ENCODE data around the gene ADAMTS17.
A peak's percentile ranks its signal among the peaks of the same experiment; 100 is the strongest.
"Not testable (repeated sequence)": the region's sequence is repeated elsewhere in the genome, so short reads cannot be mapped to it uniquely, and the experiment has no call there.

The ADAMTS17 gene

GRCh38 chr15:100350434-100351226 lies 8.9 kb upstream of the ADAMTS17 start:
- peak overlapping the region; percentile 93 for H3K4me3 ChIP-seq (ENCODE audit: low read depth, low read length)
- H3K9me3 ChIP-seq (ENCODE audit: control insufficient read depth, insufficient read depth, low read length) = no peaks in the 10 kb centered on the region
- peaks cover 22% of the 10 kb centered on the region for H3K27me3 ChIP-seq (ENCODE audit: control insufficient read depth, insufficient read depth, low read length)
- no peaks in the 10 kb centered on the region for H3K4me1 ChIP-seq (ENCODE audit: control insufficient read depth, insufficient read depth, low read length)
- H3K36me3 ChIP-seq (ENCODE audit: control insufficient read depth, insufficient read depth, low read length) = no peaks in the 10 kb centered on the region
- no peak overlapping the region for H3K9ac ChIP-seq (ENCODE audit: low read depth, low read length)

- Histone ChIP-seq H3K36me3 (ENCODE audit: control insufficient read depth, insufficient read depth, low read length) (no peaks in the 10 kb centered on the region), H3K4me1 (ENCODE audit: control insufficient read depth, insufficient read depth, low read length) (no peaks in the 10 kb centered on the region), H3K9ac (ENCODE audit: low read depth, low read length) (peak overlapping the region; percentile 87), H3K4me3 (ENCODE audit: low read depth, low read length) (peak overlapping the region; percentile 93), H3K27me3 (ENCODE audit: control insufficient read depth, insufficient read depth, low read length) (peaks cover 30% of the 10 kb centered on the region), H3K9me3 (ENCODE audit: control insufficient read depth, insufficient read depth, low read length) (no peaks in the 10 kb centered on the region)
Measured at GRCh38 chr15:100349696-100350433, 8.1 kb upstream of the ADAMTS17 start.

GRCh38 chr15:100349321-100349695 lies 7.5 kb upstream of the ADAMTS17 start:
- H3K27me3 ChIP-seq (ENCODE audit: control insufficient read depth, insufficient read depth, low read length) = peaks cover 36% of the 10 kb centered on the region
- H3K4me1 ChIP-seq (ENCODE audit: control insufficient read depth, insufficient read depth, low read length) = no peaks in the 10 kb centered on the region
- no peaks in the 10 kb centered on the region for H3K36me3 ChIP-seq (ENCODE audit: control insufficient read depth, insufficient read depth, low read length)
- peak overlapping the region; percentile 93 for H3K4me3 ChIP-seq (ENCODE audit: low read depth, low read length)
- H3K9me3 ChIP-seq (ENCODE audit: control insufficient read depth, insufficient read depth, low read length) = no peaks in the 10 kb centered on the region
- no peak overlapping the region for H3K9ac ChIP-seq (ENCODE audit: low read depth, low read length)

GRCh38 chr15:100348578-100348977 lies 6.8 kb upstream of the ADAMTS17 start:
- Histone ChIP-seq H3K9ac (ENCODE audit: low read depth, low read length) (no peak overlapping the region), H3K4me1 (ENCODE audit: control insufficient read depth, insufficient read depth, low read length) (no peaks in the 10 kb centered on the region), H3K9me3 (ENCODE audit: control insufficient read depth, insufficient read depth, low read length) (no peaks in the 10 kb centered on the region), H3K36me3 (ENCODE audit: control insufficient read depth, insufficient read depth, low read length) (no peaks in the 10 kb centered on the region), H3K27me3 (ENCODE audit: control insufficient read depth, insufficient read depth, low read length) (peaks cover 43% of the 10 kb centered on the region), H3K4me3 (ENCODE audit: low read depth, low read length) (no peak overlapping the region)

GRCh38 chr15:100346866-100347512 lies 5.2 kb upstream of the ADAMTS17 start:
- Histone ChIP-seq H3K9ac (ENCODE audit: low read depth, low read length) (no peak overlapping the region), H3K36me3 (ENCODE audit: control insufficient read depth, insufficient read depth, low read length) (no peaks in the 10 kb centered on the region), H3K27me3 (ENCODE audit: control insufficient read depth, insufficient read depth, low read length) (peaks cover 57% of the 10 kb centered on the region), H3K4me3 (ENCODE audit: low read depth, low read length) (no peak overlapping the region), H3K4me1 (ENCODE audit: control insufficient read depth, insufficient read depth, low read length) (peaks cover 4% of the 10 kb centered on the region), H3K9me3 (ENCODE audit: control insufficient read depth, insufficient read depth, low read length) (no peaks in the 10 kb centered on the region)

GRCh38 chr15:100345438-100345837 lies 3.7 kb upstream of the ADAMTS17 start:
- Histone ChIP-seq H3K27me3 (ENCODE audit: control insufficient read depth, insufficient read depth, low read length) (peaks cover 62% of the 10 kb centered on the region), H3K9me3 (ENCODE audit: control insufficient read depth, insufficient read depth, low read length) (no peaks in the 10 kb centered on the region), H3K36me3 (ENCODE audit: control insufficient read depth, insufficient read depth, low read length) (no peaks in the 10 kb centered on the region), H3K4me1 (ENCODE audit: control insufficient read depth, insufficient read depth, low read length) (peaks cover 4% of the 10 kb centered on the region), H3K4me3 (ENCODE audit: low read depth, low read length) (no peak overlapping the region), H3K9ac (ENCODE audit: low read depth, low read length) (no peak overlapping the region)

- H3K9me3 ChIP-seq (ENCODE audit: control insufficient read depth, insufficient read depth, low read length) = no peaks in the 10 kb centered on the region
- H3K9ac ChIP-seq (ENCODE audit: low read depth, low read length) = no peak overlapping the region
- no peaks in the 10 kb centered on the region for H3K36me3 ChIP-seq (ENCODE audit: control insufficient read depth, insufficient read depth, low read length)
- H3K4me3 ChIP-seq (ENCODE audit: low read depth, low read length) = no peak overlapping the region
- peaks cover 62% of the 10 kb centered on the region for H3K27me3 ChIP-seq (ENCODE audit: control insufficient read depth, insufficient read depth, low read length)
- peaks cover 4% of the 10 kb centered on the region for H3K4me1 ChIP-seq (ENCODE audit: control insufficient read depth, insufficient read depth, low read length)
Measured at GRCh38 chr15:100343251-100343650, 1.5 kb upstream of the ADAMTS17 start.

GRCh38 chr15:100341239-100341749 lies 481 bp downstream of the ADAMTS17 start:
- Histone ChIP-seq H3K9ac (ENCODE audit: low read depth, low read length) (no peak overlapping the region), H3K27me3 (ENCODE audit: control insufficient read depth, insufficient read depth, low read length) (peaks cover 58% of the 10 kb centered on the region)

GRCh38 chr15:100340721-100341238 lies 995 bp downstream of the ADAMTS17 start:
- H3K9ac ChIP-seq (ENCODE audit: low read depth, low read length) = no peak overlapping the region

More at GRCh38 chr15:100341239-100341749, 481 bp downstream of the ADAMTS17 start:
- H3K36me3 ChIP-seq (ENCODE audit: control insufficient read depth, insufficient read depth, low read length) = no peaks in the 10 kb centered on the region
- H3K4me3 ChIP-seq (ENCODE audit: low read depth, low read length) = peak overlapping the region; percentile 58
- H3K9me3 ChIP-seq (ENCODE audit: control insufficient read depth, insufficient read depth, low read length) = no peaks in the 10 kb centered on the region
- H3K4me1 ChIP-seq (ENCODE audit: control insufficient read depth, insufficient read depth, low read length) = peaks cover 4% of the 10 kb centered on the region

GRCh38 chr15:100339999-100340398 lies 1.8 kb downstream of the ADAMTS17 start:
- Histone ChIP-seq H3K4me1 (ENCODE audit: control insufficient read depth, insufficient read depth, low read length) (peaks cover 4% of the 10 kb centered on the region), H3K4me3 (ENCODE audit: low read depth, low read length) (peak overlapping the region; percentile 32), H3K9ac (ENCODE audit: low read depth, low read length) (no peak overlapping the region), H3K9me3 (ENCODE audit: control insufficient read depth, insufficient read depth, low read length) (no peaks in the 10 kb centered on the region), H3K27me3 (ENCODE audit: control insufficient read depth, insufficient read depth, low read length) (peaks cover 46% of the 10 kb centered on the region), H3K36me3 (ENCODE audit: control insufficient read depth, insufficient read depth, low read length) (no peaks in the 10 kb centered on the region)

More at GRCh38 chr15:100340721-100341238, 995 bp downstream of the ADAMTS17 start:
- peaks cover 4% of the 10 kb centered on the region for H3K4me1 ChIP-seq (ENCODE audit: control insufficient read depth, insufficient read depth, low read length)
- peaks cover 53% of the 10 kb centered on the region for H3K27me3 ChIP-seq (ENCODE audit: control insufficient read depth, insufficient read depth, low read length)
- H3K9me3 ChIP-seq (ENCODE audit: control insufficient read depth, insufficient read depth, low read length) = no peaks in the 10 kb centered on the region
- peak overlapping the region; percentile 32 for H3K4me3 ChIP-seq (ENCODE audit: low read depth, low read length)
- no peaks in the 10 kb centered on the region for H3K36me3 ChIP-seq (ENCODE audit: control insufficient read depth, insufficient read depth, low read length)

GRCh38 chr15:100339451-100339850 lies 2.3 kb downstream of the ADAMTS17 start:
- H3K4me1 ChIP-seq (ENCODE audit: control insufficient read depth, insufficient read depth, low read length); H3K36me3 ChIP-seq (ENCODE audit: control insufficient read depth, insufficient read depth, low read length); H3K4me3 ChIP-seq (ENCODE audit: low read depth, low read length); H3K9me3 ChIP-seq (ENCODE audit: control insufficient read depth, insufficient read depth, low read length); H3K9ac ChIP-seq (ENCODE audit: low read depth, low read length): not testable (repeated sequence)
- H3K27me3 ChIP-seq (ENCODE audit: control insufficient read depth, insufficient read depth, low read length) = peaks cover 40% of the 10 kb centered on the region
